GM12878 (cell line): ENCODE measurements around the gene CACNA1B.
"Not testable (repeated sequence)": the region's sequence is repeated elsewhere in the genome, so short reads cannot be mapped to it uniquely, and the experiment has no call there.

Source experiments
- BMI1 ChIP-seq: fragments of 450-650 bp; IDR thresholded peaks from 2 replicates; pipeline ENCODE4 v1.6.1; 2016; ENCODE audit warnings: mild to moderate bottlenecking, moderate library complexity, borderline replicate concordance
- CEBPB ChIP-seq, 2 experiments: fragments of 150-350 bp in 1 of 2; IDR thresholded peaks; 2 replicates each; pipeline ENCODE4 v1.6.1; 2012 to 2014; ENCODE audit warnings: low read depth in 2 of 2, low read length in 2 of 2, borderline replicate concordance in 1 of 2, inconsistent platforms in 1 of 2
- E2F8 ChIP-seq: fragments of 450-650 bp; IDR thresholded peaks from 2 replicates; pipeline ENCODE4 v1.6.1; 2018; ENCODE audit warnings: mild to moderate bottlenecking, low read depth, moderate library complexity; ENCODE audit not compliant: partially characterized antibody
- KDM1A ChIP-seq: fragments of 200-600 bp; sonication (generic); IDR thresholded peaks from 2 replicates; pipeline ENCODE4 v1.6.1; 2016; ENCODE audit warnings: borderline replicate concordance
- POLR2A ChIP-seq: IDR thresholded peaks from 2 replicates; pipeline ENCODE4 v1.6.1; 2011; ENCODE audit warnings: low read depth, mild to moderate bottlenecking, low read length
- POLR2AphosphoS2 ChIP-seq: IDR thresholded peaks from 2 replicates; pipeline ENCODE4 v1.6.1; 2011; ENCODE audit warnings: low read depth, mild to moderate bottlenecking, low read length, improper control_type of control experiment, moderate library complexity
- RCOR1 ChIP-seq: conservative IDR thresholded peaks from 2 replicates; pipeline ENCODE4 v1.6.1; 2012; ENCODE audit warnings: low read depth, low read length, improper control_type of control experiment
- SMC3 ChIP-seq: IDR thresholded peaks from 2 replicates; pipeline ENCODE4 v1.6.1; 2011; ENCODE audit warnings: low read length, improper control_type of control experiment, borderline replicate concordance
- TBL1XR1 ChIP-seq: IDR thresholded peaks from 2 replicates; pipeline ENCODE4 v1.6.1; 2012; ENCODE audit warnings: low read depth, low read length, improper control_type of control experiment
- YY1 ChIP-seq: IDR thresholded peaks from 2 replicates; pipeline ENCODE4 v1.6.1; 2011; ENCODE audit warnings: low read depth, mild to moderate bottlenecking, low read length
- TF ChIP-seq, protein P1 (sequence below), 3 experiments: IDR thresholded peaks in 2 of 3; conservative IDR thresholded peaks in 1 of 3; 2 replicates each; pipeline ENCODE4 v1.5.1; 2011; ENCODE audit warnings: low read depth in 3 of 3, low read length in 3 of 3, mild to moderate bottlenecking in 3 of 3, control low read depth in 2 of 3, moderate library complexity in 2 of 3, inconsistent platforms in 1 of 3, mixed read lengths in 1 of 3; ENCODE audit not compliant: control insufficient read depth in 2 of 3, insufficient read depth in 1 of 3; ENCODE audit errors: extremely low read depth in 1 of 3

DNA sequence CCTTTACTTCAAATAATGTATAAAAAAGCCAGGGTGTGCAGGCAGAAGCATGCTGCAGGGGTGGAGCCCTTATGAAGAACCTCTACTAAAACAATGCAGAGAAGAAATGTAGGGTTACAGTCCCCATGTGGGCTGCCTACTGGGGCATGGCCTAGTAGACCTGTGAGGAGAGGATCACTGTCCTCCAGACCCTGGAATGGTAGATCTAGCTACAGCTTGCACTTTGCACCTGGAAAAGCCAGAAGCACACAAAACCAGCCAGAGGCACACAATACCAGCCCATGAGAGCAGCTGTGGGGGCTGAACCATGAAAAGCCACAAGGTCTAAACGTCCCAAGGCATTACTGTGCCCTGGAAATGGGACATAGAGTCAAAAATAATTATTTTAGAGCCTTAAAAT is 289.2 kb downstream of the CACNA1B start:
- TF ChIP-seq E2F8; CEBPB (IDR thresholded peaks at IDR 0.05; ENCODE audit: borderline replicate concordance in 1 of 2, low read depth in 2 of 2, low read length in 2 of 2); YY1; BMI1; TBL1XR1; SMC3; POLR2AphosphoS2; POLR2A; KDM1A; RCOR1: not testable (repeated sequence)
- TF ChIP-seq, protein P1, sequence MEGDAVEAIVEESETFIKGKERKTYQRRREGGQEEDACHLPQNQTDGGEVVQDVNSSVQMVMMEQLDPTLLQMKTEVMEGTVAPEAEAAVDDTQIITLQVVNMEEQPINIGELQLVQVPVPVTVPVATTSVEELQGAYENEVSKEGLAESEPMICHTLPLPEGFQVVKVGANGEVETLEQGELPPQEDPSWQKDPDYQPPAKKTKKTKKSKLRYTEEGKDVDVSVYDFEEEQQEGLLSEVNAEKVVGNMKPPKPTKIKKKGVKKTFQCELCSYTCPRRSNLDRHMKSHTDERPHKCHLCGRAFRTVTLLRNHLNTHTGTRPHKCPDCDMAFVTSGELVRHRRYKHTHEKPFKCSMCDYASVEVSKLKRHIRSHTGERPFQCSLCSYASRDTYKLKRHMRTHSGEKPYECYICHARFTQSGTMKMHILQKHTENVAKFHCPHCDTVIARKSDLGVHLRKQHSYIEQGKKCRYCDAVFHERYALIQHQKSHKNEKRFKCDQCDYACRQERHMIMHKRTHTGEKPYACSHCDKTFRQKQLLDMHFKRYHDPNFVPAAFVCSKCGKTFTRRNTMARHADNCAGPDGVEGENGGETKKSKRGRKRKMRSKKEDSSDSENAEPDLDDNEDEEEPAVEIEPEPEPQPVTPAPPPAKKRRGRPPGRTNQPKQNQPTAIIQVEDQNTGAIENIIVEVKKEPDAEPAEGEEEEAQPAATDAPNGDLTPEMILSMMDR (IDR thresholded peaks at IDR 0.05 in 2 of 3, conservative IDR thresholded peaks at IDR 0.05 in 1 of 3; ENCODE audit: control insufficient read depth in 2 of 3, extremely low read depth in 1 of 3, insufficient read depth in 1 of 3, low read depth in 3 of 3, low read length in 3 of 3), result not testable (repeated sequence)
